ENCODE results near the gene DGUOK.

DGUOK gene

DNA sequence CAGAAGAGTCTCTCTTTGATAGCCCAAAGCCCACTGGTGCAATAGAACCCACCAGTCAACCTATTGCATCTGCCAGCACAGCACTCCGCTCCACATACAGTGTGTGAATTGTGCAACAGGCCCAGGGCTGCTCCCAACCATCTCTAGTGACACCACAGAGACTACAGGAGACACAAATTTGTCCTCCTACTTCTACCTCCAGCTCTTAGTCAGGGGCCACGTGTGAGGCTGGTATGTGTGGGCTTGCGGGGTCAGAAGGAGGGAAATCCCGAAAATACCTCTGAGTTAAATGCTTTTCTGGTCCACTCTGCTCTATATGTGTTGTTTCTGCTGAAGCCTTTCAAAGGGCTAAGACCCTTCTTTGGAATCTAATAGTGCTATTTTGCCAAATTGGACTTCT, 18.0 kb downstream of the DGUOK start:
- Histone ChIP-seq H3K27ac (ENCODE audit: low read depth, low read length, poor library complexity, severe bottlenecking) (no peak overlapping the region), H3K4me1 (ENCODE audit: insufficient read depth, low read length, severe bottlenecking) (no peaks in the 10 kb centered on the region), H3K9me3 (ENCODE audit: low read length) (no peaks in the 10 kb centered on the region), H2AFZ (ENCODE audit: low read length) (no peak overlapping the region), H4K20me1 (ENCODE audit: insufficient read depth, low read length) (no peaks in the 10 kb centered on the region), H3F3A (ENCODE audit: insufficient read depth, low read length) (no peaks in the 10 kb centered on the region), H3K27me3 (ENCODE audit: insufficient read depth, low read length) (no peaks in the 10 kb centered on the region), H3K4me3 (ENCODE audit: low read depth, low read length, poor library complexity, severe bottlenecking) (no peak overlapping the region), H3K36me3 (ENCODE audit: insufficient read depth, low read length) (peaks cover 83% of the 10 kb centered on the region), H3K79me2 (ENCODE audit: insufficient read depth, low read length) (peaks cover 17% of the 10 kb centered on the region), H3K4me2 (ENCODE audit: low read length) (no peak overlapping the region), H3K9ac (ENCODE audit: low read length) (no peak overlapping the region), H3K9me2 (ENCODE audit: low read depth, low read length) (no peaks in the 10 kb centered on the region)
- TF ChIP-seq, protein P1, sequence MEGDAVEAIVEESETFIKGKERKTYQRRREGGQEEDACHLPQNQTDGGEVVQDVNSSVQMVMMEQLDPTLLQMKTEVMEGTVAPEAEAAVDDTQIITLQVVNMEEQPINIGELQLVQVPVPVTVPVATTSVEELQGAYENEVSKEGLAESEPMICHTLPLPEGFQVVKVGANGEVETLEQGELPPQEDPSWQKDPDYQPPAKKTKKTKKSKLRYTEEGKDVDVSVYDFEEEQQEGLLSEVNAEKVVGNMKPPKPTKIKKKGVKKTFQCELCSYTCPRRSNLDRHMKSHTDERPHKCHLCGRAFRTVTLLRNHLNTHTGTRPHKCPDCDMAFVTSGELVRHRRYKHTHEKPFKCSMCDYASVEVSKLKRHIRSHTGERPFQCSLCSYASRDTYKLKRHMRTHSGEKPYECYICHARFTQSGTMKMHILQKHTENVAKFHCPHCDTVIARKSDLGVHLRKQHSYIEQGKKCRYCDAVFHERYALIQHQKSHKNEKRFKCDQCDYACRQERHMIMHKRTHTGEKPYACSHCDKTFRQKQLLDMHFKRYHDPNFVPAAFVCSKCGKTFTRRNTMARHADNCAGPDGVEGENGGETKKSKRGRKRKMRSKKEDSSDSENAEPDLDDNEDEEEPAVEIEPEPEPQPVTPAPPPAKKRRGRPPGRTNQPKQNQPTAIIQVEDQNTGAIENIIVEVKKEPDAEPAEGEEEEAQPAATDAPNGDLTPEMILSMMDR (IDR thresholded peaks at IDR 0.05; ENCODE audit: low read length) = no peak
- TF ChIP-seq EZH2 (IDR thresholded peaks at IDR 0.05; ENCODE audit: borderline replicate concordance, low read length) = no peak

DNA sequence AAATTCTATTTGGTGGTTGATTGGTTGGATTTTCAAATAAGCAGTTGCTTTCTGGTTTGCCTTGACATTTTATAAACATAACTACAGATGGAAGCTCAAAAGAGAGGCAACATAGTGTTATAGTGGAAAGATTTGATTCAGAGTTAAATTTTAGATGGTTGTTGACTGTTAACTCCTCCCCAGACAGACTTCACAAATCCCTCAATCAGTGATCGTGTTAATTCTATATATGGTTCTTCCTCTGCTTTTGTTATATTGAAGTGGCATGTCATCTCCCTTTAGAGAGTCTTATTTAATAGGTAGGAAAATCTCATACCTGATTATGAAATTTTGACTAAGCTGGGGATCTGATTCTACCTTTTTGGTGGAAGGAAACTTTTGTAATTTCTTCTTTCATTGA, 19.5 kb downstream of the DGUOK start:
- Histone ChIP-seq H2AFZ (ENCODE audit: low read length) (no peak overlapping the region), H3K79me2 (ENCODE audit: insufficient read depth, low read length) (peaks cover 16% of the 10 kb centered on the region), H3K27ac (ENCODE audit: low read depth, low read length, poor library complexity, severe bottlenecking) (no peak overlapping the region), H3K36me3 (ENCODE audit: insufficient read depth, low read length) (peaks cover 84% of the 10 kb centered on the region), H3K9me2 (ENCODE audit: low read depth, low read length) (no peaks in the 10 kb centered on the region), H3K27me3 (ENCODE audit: insufficient read depth, low read length) (no peaks in the 10 kb centered on the region), H3K9ac (ENCODE audit: low read length) (no peak overlapping the region), H3K9me3 (ENCODE audit: low read length) (no peaks in the 10 kb centered on the region), H3F3A (ENCODE audit: insufficient read depth, low read length) (no peaks in the 10 kb centered on the region), H3K4me2 (ENCODE audit: low read length) (no peak overlapping the region), H3K4me1 (ENCODE audit: insufficient read depth, low read length, severe bottlenecking) (no peaks in the 10 kb centered on the region), H3K4me3 (ENCODE audit: low read depth, low read length, poor library complexity, severe bottlenecking) (no peak overlapping the region), H4K20me1 (ENCODE audit: insufficient read depth, low read length) (no peaks in the 10 kb centered on the region)
- TF ChIP-seq, protein P1 (IDR thresholded peaks at IDR 0.05; ENCODE audit: low read length) = no peak
- TF ChIP-seq EZH2 (IDR thresholded peaks at IDR 0.05; ENCODE audit: borderline replicate concordance, low read length) = no peak

DNA sequence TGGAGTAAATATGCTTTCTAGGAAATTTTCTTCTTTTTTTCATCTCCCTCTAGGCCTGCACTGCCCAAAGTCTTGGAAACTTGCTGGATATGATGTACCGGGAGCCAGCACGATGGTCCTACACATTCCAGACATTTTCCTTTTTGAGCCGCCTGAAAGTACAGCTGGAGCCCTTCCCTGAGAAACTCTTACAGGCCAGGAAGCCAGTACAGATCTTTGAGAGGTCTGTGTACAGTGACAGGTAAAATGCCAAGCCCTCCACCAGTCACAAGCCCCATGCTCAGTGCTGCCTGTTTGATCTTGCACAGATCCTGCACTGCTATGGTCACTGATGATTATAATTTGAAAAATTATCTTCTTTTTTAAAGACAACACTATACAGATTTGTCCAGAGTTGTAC, 20.0 kb downstream of the DGUOK start:
- no peak overlapping the region for H3K4me2 ChIP-seq (ENCODE audit: low read length)
- H3K4me1 ChIP-seq (ENCODE audit: insufficient read depth, low read length, severe bottlenecking) = no peaks in the 10 kb centered on the region

More for the DNA sequence above, 20.0 kb downstream of the DGUOK start:
- H3K27ac ChIP-seq (ENCODE audit: low read depth, low read length, poor library complexity, severe bottlenecking) = no peak overlapping the region
- H3K79me2 ChIP-seq (ENCODE audit: insufficient read depth, low read length) = peaks cover 11% of the 10 kb centered on the region
- H3F3A ChIP-seq (ENCODE audit: insufficient read depth, low read length) = no peaks in the 10 kb centered on the region
- H3K36me3 ChIP-seq (ENCODE audit: insufficient read depth, low read length) = peaks cover 88% of the 10 kb centered on the region
- TF ChIP-seq EZH2 (IDR thresholded peaks at IDR 0.05; ENCODE audit: borderline replicate concordance, low read length) = no peak
- TF ChIP-seq, protein P1 (IDR thresholded peaks at IDR 0.05; ENCODE audit: low read length) = no peak
- no peaks in the 10 kb centered on the region for H3K27me3 ChIP-seq (ENCODE audit: insufficient read depth, low read length)
- no peaks in the 10 kb centered on the region for H3K9me2 ChIP-seq (ENCODE audit: low read depth, low read length)
- H3K9me3 ChIP-seq (ENCODE audit: low read length) = no peaks in the 10 kb centered on the region
- H4K20me1 ChIP-seq (ENCODE audit: insufficient read depth, low read length) = no peaks in the 10 kb centered on the region
- H3K9ac ChIP-seq (ENCODE audit: low read length) = no peak overlapping the region
- no peak overlapping the region for H2AFZ ChIP-seq (ENCODE audit: low read length)
- no peak overlapping the region for H3K4me3 ChIP-seq (ENCODE audit: low read depth, low read length, poor library complexity, severe bottlenecking)

All from OCI-LY1 (cell line).